GM18526 (cell line): ENCODE measurements around the gene CNTNAP4.

ENCODE experiments used
- POLR2A ChIP-seq: IDR thresholded peaks from 3 replicates; pipeline ENCODE4 v1.6.1; 2011; ENCODE audit not compliant: insufficient read length; ENCODE audit errors: extremely low read depth

The CNTNAP4 gene

DNA sequence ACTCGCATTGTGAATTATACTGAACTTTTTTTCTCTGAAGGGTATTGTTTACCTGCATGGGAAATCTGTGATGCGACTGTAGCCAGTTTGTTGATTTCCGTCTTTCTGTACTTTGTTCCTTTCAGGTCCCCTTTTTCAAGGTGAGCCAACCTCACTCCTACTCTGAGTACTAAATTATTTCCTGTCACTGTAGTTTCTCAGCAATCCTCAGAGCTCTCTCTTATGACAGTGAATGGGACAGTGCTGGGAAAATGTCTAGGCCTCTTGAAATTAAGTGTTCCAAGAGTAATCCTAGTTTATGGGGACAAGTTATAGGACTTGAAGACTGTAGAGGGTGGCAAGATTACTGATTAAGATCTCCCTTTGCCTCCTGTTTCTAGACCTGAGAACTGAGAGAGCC is 167.6 kb downstream of the CNTNAP4 start:
- TF ChIP-seq POLR2A: no peak

DNA sequence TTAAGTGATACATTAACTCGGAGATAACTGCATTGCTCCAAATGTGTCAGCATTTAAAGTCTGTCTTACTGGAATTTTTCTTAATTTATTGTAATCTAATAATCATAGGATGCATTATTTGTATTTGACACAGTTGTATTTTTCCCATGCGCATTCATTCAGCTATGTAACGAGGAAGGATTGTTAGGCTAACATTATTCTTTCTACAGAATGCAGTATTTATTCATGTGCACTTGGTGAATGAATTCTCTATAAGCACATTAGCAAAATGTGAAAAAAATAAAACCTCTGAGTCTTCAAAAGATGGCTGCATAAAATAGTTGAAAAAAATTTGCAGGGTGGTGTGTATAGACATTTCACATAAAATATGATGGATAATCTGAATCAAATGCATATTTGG is 168.6 kb downstream of the CNTNAP4 start:
- TF ChIP-seq POLR2A: no peak

DNA sequence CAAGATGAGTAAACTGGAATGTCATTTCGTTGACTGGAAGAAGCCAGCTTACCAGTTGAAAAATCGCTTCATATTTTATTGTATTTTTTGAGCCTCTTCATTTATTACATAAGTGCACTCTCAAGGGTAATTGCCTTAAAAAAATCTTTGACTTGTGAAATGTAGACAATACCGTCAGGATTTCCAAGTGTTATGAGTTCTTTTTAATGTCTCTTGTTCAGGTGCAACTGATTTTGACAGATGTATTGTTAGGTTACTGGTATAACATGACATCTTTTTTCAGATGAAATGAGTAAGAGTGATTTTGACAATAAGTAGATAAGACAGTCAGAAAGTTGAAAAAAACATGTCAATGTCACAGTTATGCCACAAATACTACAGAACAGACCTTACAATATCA is 169.1 kb downstream of the CNTNAP4 start:
- TF ChIP-seq POLR2A: no peak

DNA sequence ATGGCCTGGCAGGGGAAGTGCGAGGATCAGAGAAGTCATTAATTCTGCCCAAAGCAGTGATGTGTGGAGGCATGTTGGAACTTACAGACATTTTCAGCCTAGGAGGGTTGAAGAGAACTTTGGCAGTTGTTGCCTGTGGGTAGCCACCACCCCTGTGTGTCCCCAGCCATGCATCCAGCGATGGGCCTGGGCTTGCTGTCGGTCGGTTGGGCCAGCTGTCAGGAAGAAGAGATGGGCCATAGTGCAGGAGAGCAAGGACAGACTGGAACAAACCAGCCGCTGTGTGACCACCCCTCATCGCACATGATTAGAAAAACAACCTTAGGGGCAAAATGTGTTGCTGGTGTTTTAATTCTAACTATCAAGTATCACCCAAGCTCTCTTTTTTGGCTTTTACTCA is 173.7 kb downstream of the CNTNAP4 start:
- TF ChIP-seq POLR2A: no peak

GRCh38 chr16:76455257-76455656 is 178.1 kb downstream of the CNTNAP4 start:
- no peak for TF ChIP-seq POLR2A

GRCh38 chr16:76456016-76456415 is 178.8 kb downstream of the CNTNAP4 start:
- TF ChIP-seq POLR2A: no peak

DNA sequence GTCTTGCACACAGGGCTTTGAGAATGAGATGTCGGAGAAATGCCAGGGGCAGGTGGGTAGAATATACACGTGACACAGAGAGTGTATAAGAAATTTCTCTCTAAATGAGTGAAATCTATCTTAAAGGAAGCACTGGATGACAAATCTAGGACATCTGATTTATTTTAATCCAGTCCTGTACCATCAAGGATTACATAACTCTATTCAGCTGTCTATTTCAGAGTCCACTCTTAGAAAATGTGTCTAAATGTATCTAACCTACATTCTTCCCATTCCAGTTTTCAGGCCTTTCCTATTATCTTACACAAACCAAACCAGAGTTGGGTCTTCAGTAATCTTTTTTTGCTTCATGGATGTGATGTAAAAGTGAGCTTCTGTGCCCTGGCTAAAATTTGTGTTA is 181.9 kb downstream of the CNTNAP4 start:
- no peak for TF ChIP-seq POLR2A

GRCh38 chr16:76461836-76462235 is 184.6 kb downstream of the CNTNAP4 start:
- no peak for TF ChIP-seq POLR2A

DNA sequence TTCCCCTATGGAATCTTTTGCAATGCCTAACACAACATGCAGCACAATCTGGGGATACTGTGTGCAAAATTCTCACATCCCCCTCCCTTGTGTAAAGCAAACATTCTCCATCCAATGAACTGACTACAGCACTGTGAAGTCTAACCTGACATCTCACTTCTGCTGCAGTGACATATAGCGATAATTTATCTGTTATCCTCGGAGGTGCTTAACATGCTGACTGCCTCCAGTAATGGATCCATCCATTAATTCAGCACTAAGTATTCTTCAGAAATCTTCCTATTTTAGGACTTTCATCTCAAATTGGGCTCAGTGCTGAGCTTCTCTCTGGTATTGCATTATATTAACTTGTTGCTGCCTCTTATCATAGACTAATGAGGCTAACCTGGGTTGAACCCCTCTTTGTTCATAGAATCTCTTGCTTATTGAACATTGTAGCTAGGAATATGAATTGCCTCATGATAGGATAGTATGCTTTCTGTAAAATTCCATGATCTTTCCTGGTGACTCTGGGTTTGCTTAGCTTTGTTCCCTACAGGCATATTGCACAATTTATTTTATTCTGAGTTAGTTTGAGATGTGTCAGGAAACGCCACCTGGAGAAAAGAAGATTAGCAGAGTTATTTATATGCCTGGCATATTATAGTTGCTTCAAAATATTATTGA is 187.9 kb downstream of the CNTNAP4 start:
- no peak for TF ChIP-seq POLR2A

DNA sequence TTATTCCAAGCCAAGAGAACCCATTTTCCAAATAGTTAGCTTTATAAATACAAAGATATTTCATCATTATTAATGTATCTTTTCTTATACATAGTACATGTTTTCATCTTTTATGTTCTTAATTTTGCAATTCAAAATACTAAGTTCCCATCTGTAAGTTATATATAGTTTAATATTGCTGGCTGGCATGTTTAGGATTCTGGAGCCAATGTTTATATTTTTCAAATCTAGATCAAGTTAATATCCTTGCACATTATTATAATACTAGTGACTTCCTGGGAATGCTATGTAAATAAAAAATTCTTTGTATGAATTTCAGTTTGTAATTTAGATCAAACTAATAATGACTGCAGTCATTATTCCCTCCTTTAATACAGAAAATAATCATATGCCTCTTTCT is 189.7 kb downstream of the CNTNAP4 start:
- no peak for TF ChIP-seq POLR2A

DNA sequence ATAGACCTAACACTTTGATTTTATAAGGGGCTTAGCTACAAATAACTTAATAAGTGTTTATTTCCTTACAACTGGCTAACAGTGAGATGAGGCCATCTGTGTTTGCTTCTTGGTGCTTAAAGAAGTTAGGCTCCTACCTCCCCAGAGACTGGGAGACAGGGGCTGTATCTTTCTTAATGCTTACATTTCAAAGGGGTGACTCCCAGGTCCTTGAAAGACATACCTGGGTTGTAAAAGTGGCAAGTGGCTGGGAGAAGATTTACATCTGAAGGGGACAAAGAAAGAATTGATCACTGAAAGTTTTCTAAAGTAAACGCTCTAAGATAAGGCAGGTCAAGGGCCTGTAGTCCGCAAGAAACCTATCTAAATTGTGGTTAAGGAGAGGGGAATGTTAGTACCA is 196.8 kb downstream of the CNTNAP4 start:
- TF ChIP-seq POLR2A: no peak

GRCh38 chr16:76478105-76478504 is 200.9 kb downstream of the CNTNAP4 start:
- no peak for TF ChIP-seq POLR2A

- no peak for TF ChIP-seq POLR2A
Observed at GRCh38 chr16:76483307-76483909, 206.2 kb downstream of the CNTNAP4 start.

GRCh38 chr16:76484020-76484419 is 206.8 kb downstream of the CNTNAP4 start:
- TF ChIP-seq POLR2A: no peak

DNA sequence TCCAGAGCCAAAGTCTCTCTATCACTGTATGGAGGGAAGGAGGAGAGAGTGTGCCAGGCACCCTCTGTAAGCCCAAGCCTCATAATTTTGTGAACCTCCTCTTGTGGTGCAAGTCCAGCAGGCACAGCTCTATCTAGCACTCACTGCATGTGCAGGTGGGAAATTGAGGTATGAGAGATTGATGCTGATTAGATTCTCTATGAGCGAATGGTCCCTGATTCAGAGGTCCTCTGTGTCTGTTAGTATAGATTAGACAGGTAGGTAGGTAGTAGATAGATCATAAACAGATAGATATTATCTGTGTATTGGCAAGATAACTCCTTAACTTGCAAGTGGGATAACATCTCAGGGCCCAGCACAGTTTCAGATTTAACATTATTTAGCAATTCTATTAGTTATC is 209.5 kb downstream of the CNTNAP4 start:
- TF ChIP-seq POLR2A: no peak

- TF ChIP-seq POLR2A: no peak
Observed at GRCh38 chr16:76487411-76488064, 210.3 kb downstream of the CNTNAP4 start.

GRCh38 chr16:76488065-76488417 is 210.8 kb downstream of the CNTNAP4 start:
- no peak for TF ChIP-seq POLR2A
